Stimulated activated CD8-positive, alpha-beta memory T cell treated with anti-CD3 and anti-CD28 coated beads, Interleukin-15, amount 100 ng/mL, for 24 hours (primary cell): ENCODE measurements around the gene NUDT16L1.
"Not testable (repeated sequence)": the region's sequence is repeated elsewhere in the genome, so short reads cannot be mapped to it uniquely, and the experiment has no call there.

Experiments
- DNase-seq: peaks from one replicate; pipeline ENCODE4 v3.0.0-alpha.2; 2020; ENCODE audit warnings: low read depth

NUDT16L1 gene

DNA sequence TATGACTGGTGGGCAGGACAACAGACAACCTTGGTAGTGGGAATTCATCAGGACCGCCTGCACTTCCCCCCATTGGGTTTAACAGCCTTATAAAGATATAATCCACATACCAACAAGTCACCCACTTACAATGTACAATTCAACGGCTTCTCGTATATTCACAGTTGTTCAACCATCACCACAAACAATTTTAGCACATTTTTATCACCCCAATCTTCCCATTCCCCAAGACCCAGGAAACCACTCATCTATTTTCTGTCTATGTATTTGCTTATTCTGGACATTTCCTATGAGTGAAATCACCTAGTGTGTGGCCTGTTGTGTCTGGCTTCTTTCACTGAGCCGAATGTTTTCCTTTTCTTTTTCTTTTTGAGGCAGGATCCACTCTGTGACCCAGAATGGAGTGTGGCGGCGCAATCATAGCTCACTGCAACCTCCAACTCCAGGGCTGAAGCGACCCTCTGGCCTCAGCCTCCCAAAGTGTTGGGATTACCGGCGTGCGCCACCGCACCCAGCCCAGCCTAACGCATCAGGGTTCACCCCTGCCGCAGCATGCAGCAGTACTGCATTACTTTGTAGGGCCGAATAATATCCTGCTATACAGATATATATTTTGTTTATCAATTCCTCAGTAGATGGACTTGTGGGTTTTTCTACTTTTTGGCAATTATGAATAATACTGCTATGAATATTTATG, 29.9 kb downstream of the NUDT16L1 start:
- no peak for DNase-seq

DNA sequence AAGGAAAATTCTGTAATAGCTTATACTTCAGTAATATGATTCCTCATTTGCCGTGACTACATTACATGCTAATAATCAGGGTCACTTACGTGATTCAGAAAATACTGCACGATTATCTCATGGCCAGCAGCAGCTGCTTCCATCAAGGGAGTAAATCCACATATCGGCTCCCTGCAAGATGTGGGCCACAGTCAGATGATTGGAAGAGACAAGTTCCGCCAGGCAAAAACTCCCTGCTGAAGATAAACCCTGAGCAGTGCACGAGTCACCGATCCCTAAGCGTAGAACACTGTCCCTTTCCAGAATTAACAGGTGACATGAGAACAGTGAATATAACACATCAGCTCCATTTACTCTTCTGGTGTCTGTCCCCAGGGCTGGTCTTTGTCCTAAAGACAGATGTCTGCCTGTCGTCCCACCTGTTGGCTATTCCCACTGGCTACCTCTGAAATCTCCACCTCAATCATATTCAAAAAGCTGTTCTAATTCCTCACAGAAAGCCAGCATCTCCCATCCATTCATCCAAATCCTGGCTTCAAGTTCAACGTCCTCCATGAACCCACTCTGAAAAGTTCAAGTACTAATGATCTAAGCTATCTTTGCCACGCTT, 31.4 kb downstream of the NUDT16L1 start:
- no peak for DNase-seq

DNA sequence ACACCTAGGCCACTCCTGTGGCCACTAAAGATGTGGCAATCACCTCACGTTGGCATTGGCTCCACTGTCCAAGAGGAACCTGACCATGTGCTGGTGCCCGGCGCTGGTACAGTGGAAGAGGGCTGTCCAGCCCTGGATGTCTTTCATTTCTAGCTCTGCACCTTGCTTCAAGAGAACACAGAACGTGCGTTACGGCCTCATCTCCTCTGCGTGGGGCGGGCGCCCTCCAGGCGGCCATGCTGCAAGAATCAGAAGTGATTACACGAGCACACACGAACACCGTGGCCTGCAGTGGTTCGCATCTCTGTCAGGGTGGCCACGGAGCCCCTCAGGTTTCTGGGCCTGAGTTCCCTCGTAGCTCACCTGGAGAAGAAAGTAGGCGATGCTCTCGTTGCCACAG, 33.3 kb downstream of the NUDT16L1 start:
- no peak for DNase-seq

DNA sequence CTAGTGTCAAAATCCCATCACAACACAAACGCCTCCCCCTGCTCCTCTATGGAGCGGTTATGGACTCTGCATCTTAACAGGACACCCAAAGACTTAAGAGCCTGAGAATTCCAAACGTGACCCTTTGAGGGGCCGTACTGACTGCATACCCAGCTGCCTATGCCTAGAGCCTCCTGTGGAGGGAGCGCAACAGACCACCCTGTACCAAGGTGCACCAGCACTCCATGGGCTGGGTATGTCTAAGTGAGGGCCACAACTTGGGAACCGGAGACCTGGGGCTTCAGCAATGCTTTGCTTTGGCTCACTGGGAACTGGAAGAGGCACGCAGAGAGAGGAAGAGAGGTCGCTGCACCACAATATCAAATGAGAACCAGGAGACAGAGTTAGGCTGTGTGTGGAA, 35.3 kb downstream of the NUDT16L1 start:
- DNase-seq, result no peak

DNA sequence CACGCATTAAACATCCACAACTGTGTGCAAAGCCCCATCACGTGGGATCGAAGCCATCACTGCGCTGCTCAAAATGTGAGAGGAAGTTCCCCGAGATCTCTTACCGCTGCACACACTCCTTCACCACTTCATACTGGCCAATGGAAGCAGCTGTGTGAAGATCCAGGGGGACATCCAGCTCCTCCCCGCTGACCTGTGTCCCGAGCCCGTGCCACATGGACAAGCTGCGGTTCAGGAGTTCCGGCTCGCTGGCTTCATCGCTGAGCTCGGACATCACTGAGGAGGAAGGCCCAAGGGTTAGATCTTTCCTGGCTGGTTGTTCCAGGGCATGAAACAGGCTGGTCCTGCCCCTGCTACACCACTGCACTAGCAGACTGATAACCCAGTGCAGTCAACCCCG, 36.5 kb downstream of the NUDT16L1 start:
- DNase-seq, result no peak

DNA sequence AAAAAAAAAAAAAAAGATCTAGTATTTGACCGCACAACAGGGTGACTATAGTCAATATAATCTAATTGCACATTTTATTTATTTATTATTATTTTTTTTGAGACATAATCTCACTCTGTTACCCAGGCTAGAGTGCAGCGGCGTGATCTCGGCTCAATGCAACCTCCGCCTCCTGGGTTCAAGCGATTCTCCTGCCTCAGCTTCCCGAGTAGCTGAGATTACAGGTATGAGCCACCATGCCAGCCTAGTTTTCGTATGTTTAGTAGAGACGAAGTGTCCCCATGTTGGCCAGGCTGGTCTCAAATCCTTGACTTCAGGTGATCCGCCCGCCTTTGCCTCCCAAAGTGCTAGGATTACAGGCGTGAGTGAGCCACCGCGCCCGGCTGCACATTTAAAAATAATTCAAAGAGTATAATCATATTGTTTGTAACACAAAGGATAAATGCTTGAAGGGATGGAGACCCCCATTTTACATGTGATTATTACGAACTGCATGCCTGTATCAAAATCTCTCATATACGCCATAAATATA, 39.9 kb downstream of the NUDT16L1 start:
- no peak for DNase-seq

DNA sequence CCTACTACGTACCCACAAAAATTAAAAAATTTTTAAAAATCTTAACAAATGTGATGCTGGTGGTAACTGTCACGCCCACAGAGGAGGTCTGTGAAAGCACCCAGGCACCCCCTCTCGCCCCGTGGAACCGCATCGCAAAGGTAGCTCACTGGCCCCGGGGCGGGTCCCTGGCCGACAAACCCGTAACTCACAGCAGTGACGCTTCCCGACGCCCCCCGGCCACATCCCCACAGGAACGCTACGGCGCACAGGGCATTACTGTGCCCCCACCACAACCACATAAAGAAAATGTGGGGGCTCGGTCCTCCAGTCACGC, 40.3 kb downstream of the NUDT16L1 start:
- no peak for DNase-seq

DNA sequence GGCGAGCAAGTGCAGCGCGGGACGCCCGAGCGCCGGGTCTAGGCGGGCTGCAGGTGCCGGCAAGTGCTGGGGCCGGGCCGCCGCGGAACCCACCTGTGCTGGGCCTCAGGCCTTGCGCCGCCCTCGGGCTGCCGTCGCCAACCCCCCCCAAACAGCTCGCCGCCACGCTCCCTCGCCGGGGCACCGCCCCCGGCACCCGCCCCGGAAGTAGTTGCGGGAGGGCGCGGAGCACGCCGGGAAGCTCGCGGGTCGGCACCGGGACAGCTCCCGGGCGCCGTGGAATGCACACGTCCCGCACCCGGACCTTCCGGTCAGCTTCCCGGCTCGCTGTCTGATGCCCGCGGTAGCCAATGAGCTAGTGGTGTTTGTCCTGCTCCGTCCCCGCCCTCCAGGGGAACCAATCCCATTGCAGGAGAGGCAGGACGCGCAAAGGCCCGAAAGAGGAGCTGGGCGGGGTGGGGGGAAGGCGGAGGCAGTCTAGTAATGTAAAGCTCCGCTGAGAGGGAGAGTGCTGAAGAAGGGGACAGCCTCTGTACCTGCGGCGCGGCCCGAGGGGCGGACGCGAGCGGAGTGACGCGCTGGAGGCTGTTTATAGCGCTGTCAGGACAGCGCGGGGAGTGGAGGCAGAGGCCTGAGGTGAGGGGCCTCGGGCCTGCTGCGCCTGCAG, 40.8 kb downstream of the NUDT16L1 start, which contains the start of the genes ANKS3 and DNAAF8:
TSS of gene ANKS3 (minus strand) at position 209 of the 667 bp plus-strand sequence. CDS start 4,122 bp downstream, outside the sequence.
TSS of gene DNAAF8 (plus strand) at position 475 of the 667 bp plus-strand sequence. CDS start 1,978 bp downstream, outside the sequence.
- peak; percentile 63 for DNase-seq

DNA sequence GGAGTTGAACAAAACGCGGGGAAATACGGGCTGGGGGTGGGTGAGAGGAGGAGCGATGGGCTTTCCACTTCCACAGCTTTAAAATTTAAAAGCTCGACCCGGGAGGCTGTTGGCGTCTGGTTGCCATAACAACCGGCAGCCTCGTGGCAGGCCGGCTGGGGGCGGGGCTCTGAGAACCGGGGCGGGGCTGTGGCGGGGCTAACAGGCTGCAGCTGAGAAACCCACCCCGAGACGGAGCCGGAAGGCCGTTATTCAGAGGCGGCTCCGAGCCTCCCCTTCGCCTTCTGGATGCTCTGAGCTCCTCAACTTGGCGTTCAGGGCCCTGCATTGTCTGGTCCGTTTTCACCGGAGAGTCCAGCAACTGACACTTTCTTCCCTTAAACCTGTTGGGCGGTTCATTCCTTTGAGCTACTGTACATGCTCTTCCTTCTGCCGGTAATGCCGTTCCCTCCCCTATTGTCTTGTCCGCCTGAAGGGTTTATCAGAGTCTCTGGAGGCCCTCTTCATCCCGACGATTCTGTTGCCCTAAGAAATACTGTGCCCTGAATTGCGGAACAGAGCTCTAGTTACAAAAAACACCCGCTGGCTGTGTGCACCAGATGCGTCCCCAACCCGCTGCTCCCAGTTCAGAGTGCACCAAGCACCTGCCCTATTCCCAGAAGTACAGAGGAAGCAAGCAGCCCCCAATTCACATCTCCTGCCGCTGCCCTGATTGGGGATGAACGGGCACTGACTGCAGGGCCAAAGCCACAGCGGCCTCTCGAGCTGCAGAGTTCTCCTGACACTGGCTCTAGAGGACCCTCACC, 41.6 kb downstream of the NUDT16L1 start:
- DNase-seq, result peak; percentile 87

DNA sequence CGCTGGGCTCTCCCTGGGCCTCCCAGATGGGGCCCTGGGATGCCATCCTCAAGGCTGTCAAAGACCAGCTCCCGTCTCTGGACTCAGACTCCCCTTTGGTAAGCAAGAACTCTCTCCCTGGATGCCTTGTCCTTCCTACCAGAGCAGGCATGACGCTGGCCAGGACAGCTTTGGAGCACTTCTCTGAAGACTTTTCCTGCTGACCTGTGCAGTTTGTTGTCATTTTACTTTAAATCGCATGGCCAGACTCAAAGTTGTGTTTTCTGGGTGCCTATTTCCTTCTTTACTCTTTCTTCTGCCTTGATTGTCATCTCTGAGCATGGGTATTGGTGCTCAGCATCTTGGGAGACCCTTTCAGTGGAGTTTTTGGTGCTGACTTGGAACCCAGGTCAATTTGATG, 43.2 kb downstream of the NUDT16L1 start:
- no peak for DNase-seq

DNA sequence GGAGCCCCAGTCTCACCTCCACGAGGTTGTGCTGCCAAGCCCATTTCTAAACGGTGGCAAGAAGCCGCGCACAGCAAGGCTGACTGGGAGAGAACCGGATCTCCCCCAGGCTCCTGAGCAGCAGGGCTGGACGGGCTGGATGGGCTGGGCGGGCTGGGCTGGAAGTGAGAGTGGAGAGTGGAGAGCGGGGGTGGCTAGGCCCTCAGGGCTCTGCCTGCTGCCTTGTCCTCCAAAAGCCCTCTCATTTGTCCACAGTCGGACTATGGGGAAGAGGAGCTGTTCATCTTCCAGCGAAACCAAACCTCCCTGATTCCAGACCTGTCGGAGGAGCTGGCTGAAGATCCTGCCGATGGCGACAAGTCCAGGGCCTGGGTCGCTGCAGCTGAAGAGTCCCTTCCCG, 44.2 kb downstream of the NUDT16L1 start:
- no peak for DNase-seq

DNA sequence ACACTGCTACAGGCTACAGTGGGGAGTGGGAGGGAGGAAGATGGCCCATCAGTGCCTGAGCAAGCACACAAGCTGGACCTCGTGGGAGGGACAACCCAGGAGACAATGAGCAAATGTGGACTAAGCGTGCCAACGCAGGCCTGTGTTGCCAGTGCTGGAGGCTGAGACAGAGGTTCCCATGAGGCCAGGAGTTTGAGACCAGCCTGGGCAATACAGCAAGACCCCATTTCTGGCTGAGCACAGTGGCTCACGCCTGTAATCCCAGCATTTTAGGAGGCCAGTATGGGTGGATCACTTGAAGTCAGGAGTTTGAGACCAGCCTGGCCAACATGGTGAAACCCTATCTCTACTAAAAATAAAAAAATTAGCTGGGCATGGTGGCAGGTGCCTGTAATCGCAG, 45.0 kb downstream of the NUDT16L1 start:
- DNase-seq, result not testable (repeated sequence)

DNA sequence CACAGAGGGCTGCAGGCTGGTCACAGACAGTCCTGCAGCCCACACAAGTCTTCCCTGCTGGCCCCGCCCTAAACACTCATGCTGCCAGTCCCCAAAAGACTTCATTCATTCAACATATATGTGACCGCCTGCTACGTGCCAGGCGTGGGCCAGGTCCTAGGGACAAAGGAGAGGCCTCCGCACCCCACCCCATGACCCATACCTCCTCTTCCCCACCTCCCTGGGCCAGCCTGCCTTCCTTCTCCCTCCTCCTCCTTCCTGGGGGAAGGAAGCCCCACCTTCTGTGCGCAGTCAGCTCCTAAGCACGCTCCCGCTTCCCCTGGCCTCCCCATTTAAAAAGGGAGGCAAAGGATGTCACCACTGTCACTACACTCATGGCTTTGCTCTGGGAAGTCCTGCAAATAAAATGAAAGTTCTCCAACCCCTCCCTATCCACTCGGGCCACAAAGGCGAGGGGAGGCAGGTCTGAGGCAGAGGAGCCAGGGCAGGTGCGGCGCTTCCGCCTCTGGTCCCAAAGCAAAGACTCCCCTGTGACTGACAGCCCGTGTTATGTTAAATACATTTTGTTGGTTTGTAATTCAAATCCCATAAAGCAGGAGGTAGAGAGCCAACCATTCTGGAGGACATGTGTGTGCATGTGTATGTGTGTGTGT, 50.0 kb downstream of the NUDT16L1 start:
- DNase-seq, result no peak

DNA sequence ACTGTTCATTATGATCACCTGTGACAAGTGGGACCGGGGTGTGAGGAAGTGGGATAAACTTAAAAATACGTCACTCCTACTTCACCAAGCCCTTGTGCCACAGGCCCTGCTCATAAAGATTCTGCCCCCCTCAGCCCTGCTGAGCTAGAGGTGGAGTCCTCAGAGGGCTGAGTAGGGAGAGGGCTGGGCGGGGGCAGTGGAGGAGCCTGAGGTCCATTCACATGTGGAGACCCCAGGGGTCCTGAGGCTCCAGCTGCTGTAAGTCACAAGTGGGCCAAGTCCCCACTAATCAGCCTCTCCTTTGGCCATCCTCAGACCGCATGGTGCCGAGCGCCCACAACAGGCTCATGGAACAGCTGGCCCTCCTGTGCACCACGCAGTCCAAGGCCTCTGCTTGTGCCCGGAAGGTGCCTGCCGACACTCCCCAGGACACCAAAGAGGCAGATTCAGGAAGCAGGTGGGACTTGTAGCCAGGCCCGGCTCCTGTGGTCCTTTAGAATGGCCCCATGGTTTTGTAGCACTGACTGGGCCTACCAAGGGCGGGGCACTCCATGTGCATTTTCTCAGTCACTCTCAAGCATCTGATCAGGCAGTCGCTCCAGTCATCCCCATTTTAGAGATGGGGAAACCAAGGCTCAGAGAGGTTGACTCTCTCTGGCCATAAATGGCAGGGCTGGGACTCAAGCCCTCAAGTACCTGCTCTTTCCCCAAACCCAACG, 51.4 kb downstream of the NUDT16L1 start:
- DNase-seq, result no peak

DNA sequence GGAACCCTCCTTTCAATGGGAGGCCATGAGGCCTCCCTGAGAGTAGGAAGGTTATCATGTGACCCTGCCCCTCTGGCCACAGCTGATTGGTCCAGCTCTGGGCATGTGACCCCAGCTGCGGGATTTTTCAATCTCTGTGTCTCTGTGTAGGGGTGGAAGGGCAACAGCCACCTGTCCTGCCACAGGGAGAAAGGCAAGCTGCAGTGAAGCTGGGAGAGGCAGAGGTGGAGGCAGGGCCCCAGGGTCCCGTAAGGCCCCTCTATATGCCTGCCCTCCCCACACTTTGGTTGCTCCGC, 51.9 kb downstream of the NUDT16L1 start:
- DNase-seq, result no peak
